Measurements from ENCODE around the gene CLCA4.

CLCA4 gene

DNA sequence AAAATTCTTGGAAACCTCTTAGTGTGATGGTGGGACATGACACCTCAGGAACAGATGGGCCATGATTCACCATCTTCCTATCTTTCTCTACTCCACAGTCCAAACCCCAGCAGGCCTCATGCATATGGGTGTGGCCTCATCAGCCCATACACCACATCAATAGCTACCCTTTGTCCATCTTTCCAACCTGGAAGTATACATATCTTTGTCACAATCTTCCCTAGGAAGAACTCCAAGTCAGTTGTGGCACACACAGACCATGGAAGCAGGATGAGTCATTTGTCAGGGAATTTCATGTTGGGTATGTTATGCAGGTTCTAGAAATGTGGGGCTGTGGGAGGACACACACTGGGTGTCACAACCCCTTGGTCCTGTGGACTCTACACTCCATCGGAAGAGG lies 30.5 kb upstream of the CLCA4 start:
- no peak for DNase-seq (ENCODE audit: low spot score)
- Mint-ChIP-seq H3K4me3 (no peak overlapping the region), H3K27ac (no peak overlapping the region), H3K36me3 (ENCODE audit: low read depth) (no peaks in the 10 kb centered on the region), H3K27me3 (ENCODE audit: low read depth) (no peaks in the 10 kb centered on the region), H3K9me3 (no peaks in the 10 kb centered on the region), H3K4me1 (ENCODE audit: low read depth) (no peaks in the 10 kb centered on the region)

DNA sequence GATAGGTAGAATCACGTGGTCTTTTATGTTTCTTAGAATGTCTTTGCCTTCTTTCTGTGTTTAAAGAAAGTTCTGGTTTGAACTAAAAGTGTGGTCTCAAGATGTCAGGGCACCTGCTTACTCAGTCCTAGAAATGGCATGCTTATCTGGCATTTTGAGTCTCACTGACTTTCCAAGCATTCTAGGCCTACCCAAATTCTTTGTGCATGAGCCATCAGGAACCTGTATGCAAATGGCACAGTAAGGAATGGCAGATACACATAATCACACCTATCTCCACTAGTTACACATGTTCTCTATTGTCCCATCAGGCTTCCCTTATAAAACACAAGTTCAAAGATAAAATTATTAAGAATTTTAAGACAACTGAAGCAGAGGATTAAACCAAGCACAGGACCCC lies 29.5 kb upstream of the CLCA4 start:
- Mint-ChIP-seq H3K4me1 (ENCODE audit: low read depth) (no peaks in the 10 kb centered on the region), H3K4me3 (no peak overlapping the region), H3K27ac (no peak overlapping the region), H3K27me3 (ENCODE audit: low read depth) (no peaks in the 10 kb centered on the region), H3K9me3 (no peaks in the 10 kb centered on the region), H3K36me3 (ENCODE audit: low read depth) (no peaks in the 10 kb centered on the region)
- DNase-seq (ENCODE audit: low spot score), result no peak

DNA sequence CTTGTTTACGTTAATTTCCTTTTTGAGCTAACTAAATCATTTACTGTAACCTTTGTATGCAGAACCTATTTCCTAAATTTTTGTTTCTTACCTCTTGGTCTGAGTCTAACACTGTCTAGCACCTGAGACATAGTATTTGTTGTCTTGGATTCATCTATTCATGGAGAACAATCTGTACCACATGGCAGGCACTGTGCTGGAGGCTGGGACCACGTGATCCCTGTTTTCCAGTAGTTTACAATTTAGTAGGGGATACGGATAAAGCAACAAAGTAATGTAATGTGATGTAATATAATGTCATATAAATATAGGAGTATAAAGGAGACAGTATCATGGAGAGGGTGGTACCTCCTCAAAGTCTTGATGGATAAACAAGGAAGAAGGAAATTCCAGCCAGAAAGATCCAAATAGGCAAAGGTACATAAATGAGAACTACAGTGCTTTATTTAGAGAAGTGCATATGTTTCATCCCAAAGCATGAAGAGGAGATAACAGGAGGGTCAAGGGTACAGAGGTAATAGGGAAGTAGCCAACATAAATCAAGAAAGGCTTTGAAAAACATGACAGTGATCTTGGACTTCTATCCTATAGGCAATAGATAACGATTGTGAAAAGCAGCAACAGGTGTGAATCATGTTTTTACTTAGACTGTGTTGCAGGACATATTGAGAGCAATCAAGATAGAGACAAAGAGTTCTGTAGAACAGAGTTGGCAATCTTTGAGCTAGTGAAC lies 25.9 kb upstream of the CLCA4 start:
- Mint-ChIP-seq H3K4me3 (no peak overlapping the region), H3K9me3 (no peaks in the 10 kb centered on the region), H3K36me3 (ENCODE audit: low read depth) (no peaks in the 10 kb centered on the region), H3K27me3 (ENCODE audit: low read depth) (no peaks in the 10 kb centered on the region), H3K4me1 (ENCODE audit: low read depth) (no peaks in the 10 kb centered on the region), H3K27ac (no peak overlapping the region)
- DNase-seq (ENCODE audit: low spot score), result no peak

GRCh38 chr1:86521522-86521891 lies 25.4 kb upstream of the CLCA4 start:
- no peaks in the 10 kb centered on the region for H3K36me3 Mint-ChIP-seq (ENCODE audit: low read depth)
- H3K4me1 Mint-ChIP-seq (ENCODE audit: low read depth), result no peaks in the 10 kb centered on the region
- DNase-seq (ENCODE audit: low spot score), result no peak
- no peaks in the 10 kb centered on the region for H3K27me3 Mint-ChIP-seq (ENCODE audit: low read depth)
- H3K9me3 Mint-ChIP-seq, result no peaks in the 10 kb centered on the region
- no peak overlapping the region for H3K27ac Mint-ChIP-seq
- no peak overlapping the region for H3K4me3 Mint-ChIP-seq

GRCh38 chr1:86522240-86522639 lies 24.6 kb upstream of the CLCA4 start:
- no peak overlapping the region for H3K4me3 Mint-ChIP-seq
- H3K27ac Mint-ChIP-seq, result no peak overlapping the region
- no peak for DNase-seq (ENCODE audit: low spot score)
- H3K9me3 Mint-ChIP-seq, result no peaks in the 10 kb centered on the region
- no peaks in the 10 kb centered on the region for H3K27me3 Mint-ChIP-seq (ENCODE audit: low read depth)
- no peaks in the 10 kb centered on the region for H3K36me3 Mint-ChIP-seq (ENCODE audit: low read depth)
- H3K4me1 Mint-ChIP-seq (ENCODE audit: low read depth), result no peaks in the 10 kb centered on the region

GRCh38 chr1:86523670-86524354 lies 23.1 kb upstream of the CLCA4 start:
- H3K4me3 Mint-ChIP-seq, result no peak overlapping the region

DNA sequence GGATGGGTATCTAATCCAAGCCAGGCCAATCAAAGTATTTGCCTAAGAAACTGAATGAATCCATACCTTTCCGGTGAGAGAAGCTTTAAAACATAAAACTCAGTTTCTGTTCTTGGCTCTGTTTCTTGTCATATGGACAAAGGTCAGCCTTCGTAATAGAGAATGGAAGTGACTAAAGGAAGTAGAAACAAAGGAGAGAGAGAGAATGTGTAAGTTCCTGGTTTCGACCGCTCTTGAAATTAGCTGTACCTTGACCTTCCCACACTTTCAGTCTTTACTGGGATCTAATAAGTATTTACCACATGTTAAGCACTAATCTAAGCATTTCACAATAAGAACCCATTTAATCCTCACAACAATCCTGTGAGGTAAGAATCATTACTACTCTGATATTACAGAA lies 19.6 kb upstream of the CLCA4 start:
- no peak for DNase-seq (ENCODE audit: low spot score)
- no peak overlapping the region for H3K27ac Mint-ChIP-seq
- no peak overlapping the region for H3K4me3 Mint-ChIP-seq
- H3K9me3 Mint-ChIP-seq, result no peaks in the 10 kb centered on the region
- no peaks in the 10 kb centered on the region for H3K27me3 Mint-ChIP-seq (ENCODE audit: low read depth)
- H3K36me3 Mint-ChIP-seq (ENCODE audit: low read depth), result no peaks in the 10 kb centered on the region
- H3K4me1 Mint-ChIP-seq (ENCODE audit: low read depth), result no peaks in the 10 kb centered on the region

More at GRCh38 chr1:86523670-86524354, 23.1 kb upstream of the CLCA4 start:
- H3K27me3 Mint-ChIP-seq (ENCODE audit: low read depth), result no peaks in the 10 kb centered on the region
- H3K27ac Mint-ChIP-seq, result no peak overlapping the region
- no peaks in the 10 kb centered on the region for H3K4me1 Mint-ChIP-seq (ENCODE audit: low read depth)
- no peak for DNase-seq (ENCODE audit: low spot score)
- H3K9me3 Mint-ChIP-seq, result no peaks in the 10 kb centered on the region
- H3K36me3 Mint-ChIP-seq (ENCODE audit: low read depth), result no peaks in the 10 kb centered on the region

GRCh38 chr1:86530211-86530845 lies 16.6 kb upstream of the CLCA4 start:
- Mint-ChIP-seq H3K27me3 (ENCODE audit: low read depth) (no peaks in the 10 kb centered on the region), H3K4me1 (ENCODE audit: low read depth) (no peaks in the 10 kb centered on the region), H3K36me3 (ENCODE audit: low read depth) (no peaks in the 10 kb centered on the region), H3K9me3 (no peaks in the 10 kb centered on the region), H3K4me3 (no peak overlapping the region), H3K27ac (no peak overlapping the region)
- no peak for DNase-seq (ENCODE audit: low spot score)

DNA sequence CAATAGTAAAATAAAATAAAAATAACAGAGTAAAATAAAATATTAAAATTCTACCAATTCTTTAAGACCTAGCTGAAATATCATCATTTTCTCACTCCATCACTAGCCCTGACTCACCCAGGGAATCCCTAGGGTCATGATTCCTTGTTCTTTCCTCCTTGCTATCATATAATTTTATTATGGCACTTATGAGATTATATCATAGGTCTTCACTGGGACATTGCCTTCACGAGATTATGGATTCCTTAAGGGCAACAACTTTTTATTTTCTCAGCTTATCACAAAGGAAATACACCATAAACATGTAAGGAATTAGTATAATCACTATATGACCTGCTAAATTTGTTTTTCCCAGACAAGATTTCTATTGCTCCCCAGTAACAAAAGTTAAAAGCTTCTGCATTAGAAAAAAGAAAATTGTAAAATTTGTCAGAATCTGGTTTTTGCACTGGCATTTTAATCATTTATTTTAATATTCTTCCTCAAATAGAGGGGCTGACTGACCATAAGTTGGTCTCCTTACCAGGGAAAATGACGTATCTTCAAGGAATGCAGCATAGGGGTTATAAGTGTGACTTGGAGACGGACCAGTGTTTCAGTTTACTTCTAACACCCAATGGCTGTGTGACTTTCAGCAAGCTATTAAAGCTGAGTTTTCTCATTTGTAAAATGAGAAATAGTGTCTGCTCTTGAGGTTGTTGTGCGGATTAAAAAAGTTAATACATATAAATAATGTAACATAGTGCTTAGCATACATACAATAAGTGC lies 8.8 kb upstream of the CLCA4 start:
- Mint-ChIP-seq H3K4me1 (ENCODE audit: low read depth) (no peaks in the 10 kb centered on the region), H3K4me3 (no peak overlapping the region), H3K27ac (no peak overlapping the region), H3K36me3 (ENCODE audit: low read depth) (no peaks in the 10 kb centered on the region), H3K27me3 (ENCODE audit: low read depth) (peaks cover under 1% of the 10 kb centered on the region), H3K9me3 (no peaks in the 10 kb centered on the region)
- DNase-seq (ENCODE audit: low spot score), result no peak

DNA sequence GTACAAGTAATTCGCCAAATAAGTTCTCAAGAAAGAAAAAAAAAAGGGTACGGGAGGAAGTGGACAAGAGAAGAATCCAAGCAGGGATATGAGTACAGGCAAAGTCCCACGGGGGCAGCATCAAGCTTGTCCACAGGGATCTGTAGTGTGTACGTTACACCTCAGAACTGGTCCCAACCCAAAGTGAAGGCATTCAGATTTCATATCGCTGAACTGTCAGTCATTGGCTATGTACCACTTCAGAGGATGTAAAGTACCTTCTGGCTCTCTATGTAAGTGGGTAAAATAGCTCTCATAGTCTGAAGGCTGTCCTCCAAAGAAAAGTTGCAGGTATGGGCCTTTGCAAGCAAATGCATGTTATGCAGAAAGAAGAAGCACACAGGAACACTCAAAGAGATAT lies 8.1 kb upstream of the CLCA4 start:
- DNase-seq (ENCODE audit: low spot score), result no peak
- Mint-ChIP-seq H3K27ac (no peak overlapping the region), H3K9me3 (no peaks in the 10 kb centered on the region), H3K4me3 (no peak overlapping the region), H3K4me1 (ENCODE audit: low read depth) (no peaks in the 10 kb centered on the region), H3K27me3 (ENCODE audit: low read depth) (peaks cover 3% of the 10 kb centered on the region), H3K36me3 (ENCODE audit: low read depth) (no peaks in the 10 kb centered on the region)

GRCh38 chr1:86541859-86542258 lies 5.0 kb upstream of the CLCA4 start:
- no peak for DNase-seq (ENCODE audit: low spot score)
- Mint-ChIP-seq H3K9me3 (no peaks in the 10 kb centered on the region), H3K4me3 (no peak overlapping the region), H3K27ac (no peak overlapping the region), H3K27me3 (ENCODE audit: low read depth) (peaks cover 3% of the 10 kb centered on the region), H3K4me1 (ENCODE audit: low read depth) (no peaks in the 10 kb centered on the region), H3K36me3 (ENCODE audit: low read depth) (no peaks in the 10 kb centered on the region)

- Mint-ChIP-seq H3K4me3 (no peak overlapping the region), H3K9me3 (no peaks in the 10 kb centered on the region), H3K36me3 (ENCODE audit: low read depth) (no peaks in the 10 kb centered on the region), H3K27ac (no peak overlapping the region), H3K4me1 (ENCODE audit: low read depth) (no peaks in the 10 kb centered on the region), H3K27me3 (ENCODE audit: low read depth) (peaks cover 3% of the 10 kb centered on the region)
- DNase-seq (ENCODE audit: low spot score), result no peak
Measured at GRCh38 chr1:86542631-86543030, 4.2 kb upstream of the CLCA4 start.

GRCh38 chr1:86548839-86549238 lies 2.0 kb downstream of the CLCA4 start:
- no peaks in the 10 kb centered on the region for H3K9me3 Mint-ChIP-seq
- H3K36me3 Mint-ChIP-seq (ENCODE audit: low read depth), result no peaks in the 10 kb centered on the region

DNA sequence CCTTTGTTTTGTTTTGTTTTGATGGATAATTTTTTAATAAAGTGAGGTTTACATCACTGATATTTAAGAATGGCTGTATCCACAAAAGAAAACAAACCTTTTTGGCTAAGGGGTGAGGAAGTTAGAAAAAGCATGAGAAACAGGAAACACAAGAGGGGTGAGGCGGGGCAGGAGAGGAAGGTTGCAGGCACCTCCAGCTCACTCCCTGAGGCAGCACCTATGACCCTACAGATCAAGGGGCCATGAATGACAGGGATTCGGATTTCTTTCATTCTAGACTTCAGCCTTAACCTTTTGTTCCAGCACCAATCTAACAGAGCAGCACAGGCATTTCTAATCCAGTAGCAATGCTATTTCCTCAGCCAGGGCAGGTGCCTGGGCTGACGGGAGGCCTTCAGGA lies 4.4 kb downstream of the CLCA4 start:
- Mint-ChIP-seq H3K4me1 (ENCODE audit: low read depth) (no peaks in the 10 kb centered on the region), H3K27me3 (ENCODE audit: low read depth) (no peaks in the 10 kb centered on the region), H3K27ac (no peak overlapping the region), H3K4me3 (no peak overlapping the region), H3K9me3 (peaks cover under 1% of the 10 kb centered on the region), H3K36me3 (ENCODE audit: low read depth) (no peaks in the 10 kb centered on the region)
- DNase-seq (ENCODE audit: low spot score), result no peak

More at GRCh38 chr1:86548839-86549238, 2.0 kb downstream of the CLCA4 start:
- no peak for DNase-seq (ENCODE audit: low spot score)
- no peak overlapping the region for H3K4me3 Mint-ChIP-seq
- H3K27ac Mint-ChIP-seq, result no peak overlapping the region
- no peaks in the 10 kb centered on the region for H3K4me1 Mint-ChIP-seq (ENCODE audit: low read depth)
- H3K27me3 Mint-ChIP-seq (ENCODE audit: low read depth), result no peaks in the 10 kb centered on the region

Data from T-helper 2 cell treated with Interferon-gamma antibody and Interleukin-4, amounts not matched to agents 5 μg/mL and 100 μg/mL, for 36 hours (primary cell).